Neural cell (in vitro differentiated cells): ENCODE results near the gene VAMP5. TPM values are rescaled to one million over a fixed set of nuclear protein-coding genes. Genes with fewer than 3 reads are reported as not detected.
"Not testable (repeated sequence)": the region's sequence is repeated elsewhere in the genome, so short reads cannot be mapped to it uniquely, and the experiment has no call there.

Experiments
- H2AFZ ChIP-seq: fragments of 200-600, 300-800 bp; sonication (generic), shearing (Covaris generic); 2 replicates; pipeline ENCODE4 v1.6.0; 2014; ENCODE audit warnings: low read depth, mild to moderate bottlenecking, antibody characterized with exemption, low read length, moderate library complexity
- H3F3A ChIP-seq: fragments of 200-600 bp; shearing (Covaris generic); 2 replicates; pipeline ENCODE4 v1.6.1; 2016; ENCODE audit warnings: mild to moderate bottlenecking, moderate library complexity, mixed read lengths, antibody characterized with exemption, low read length; ENCODE audit not compliant: insufficient read depth, poor library complexity, severe bottlenecking
- H3K27ac ChIP-seq: fragments of 200-600, 300-800 bp; sonication (generic), shearing (Covaris generic); 2 replicates; pipeline ENCODE4 v1.5.1; 2014; ENCODE audit warnings: mild to moderate bottlenecking, low read length, moderate library complexity
- H3K27me3 ChIP-seq: fragments of 300-800, 200-600 bp; sonication (generic), shearing (Covaris generic); 2 replicates; pipeline ENCODE4 v1.6.0; 2014; ENCODE audit warnings: mild to moderate bottlenecking, low read depth, low read length, moderate library complexity; ENCODE audit not compliant: insufficient read depth
- H3K36me3 ChIP-seq: fragments of 300-800, 200-600 bp; sonication (generic), shearing (Covaris generic); 2 replicates; pipeline ENCODE4 v1.5.1; 2014; ENCODE audit warnings: mild to moderate bottlenecking, antibody characterized with exemption, low read length, moderate library complexity; ENCODE audit not compliant: insufficient read depth
- H3K4me2 ChIP-seq: fragments of 300-800, 200-600 bp; sonication (generic), shearing (Covaris generic); 2 replicates; pipeline ENCODE4 v1.6.0; 2014; ENCODE audit warnings: mild to moderate bottlenecking, low read length
- H3K4me3 ChIP-seq: fragments of 300-800, 200-600 bp; sonication (generic), shearing (Covaris generic); 2 replicates; pipeline ENCODE4 v1.5.1; 2014; ENCODE audit warnings: mild to moderate bottlenecking, low read length, moderate library complexity
- H3K79me2 ChIP-seq: fragments of 200-600 bp; shearing (Covaris generic); replicated peaks from 2 replicates; pipeline ENCODE4 v1.6.0; 2014; ENCODE audit warnings: mild to moderate bottlenecking, low read length, moderate library complexity; ENCODE audit not compliant: insufficient read depth
- H3K9ac ChIP-seq: fragments of 300-800, 200-600 bp; sonication (generic), shearing (Covaris generic); 2 replicates; pipeline ENCODE4 v1.6.1; 2016; ENCODE audit warnings: mild to moderate bottlenecking, low read length, mixed read lengths
- H3K9me2 ChIP-seq: fragments of 200-600 bp; shearing (Covaris generic); 2 replicates; pipeline ENCODE4 v1.6.1; 2016; ENCODE audit warnings: mild to moderate bottlenecking, low read length, mixed read lengths; ENCODE audit not compliant: insufficient read depth
- H3K9me3 ChIP-seq: fragments of 200-600, 300-800 bp; sonication (generic), shearing (Covaris generic); 2 replicates; pipeline ENCODE4 v1.6.1; 2016; ENCODE audit warnings: mild to moderate bottlenecking, mixed run types, low read length, moderate library complexity, mixed read lengths
- H4K20me1 ChIP-seq: fragments of 200-600 bp; shearing (Covaris generic); 2 replicates; pipeline ENCODE4 v1.6.1; 2016; ENCODE audit warnings: mild to moderate bottlenecking, mixed run types; ENCODE audit not compliant: insufficient read depth
- EP300 ChIP-seq: fragments of 450-650 bp; conservative IDR thresholded peaks from 2 replicates; pipeline ENCODE4 v1.6.1; 2014; ENCODE audit warnings: antibody characterized with exemption, mild to moderate bottlenecking, moderate library complexity; ENCODE audit not compliant: poor library complexity, severe bottlenecking
- EZH2 ChIP-seq: fragments of 200-600, 300-800 bp; shearing (Covaris generic), sonication (generic); IDR thresholded peaks from 2 replicates; pipeline ENCODE4 v1.6.1; 2014; ENCODE audit warnings: antibody characterized with exemption, low read length, borderline replicate concordance, mild to moderate bottlenecking; ENCODE audit not compliant: insufficient read depth, poor library complexity, severe bottlenecking
- MXI1 ChIP-seq: fragments of 450-650 bp; conservative IDR thresholded peaks from 2 replicates; pipeline ENCODE4 v1.6.1; 2014; ENCODE audit warnings: antibody characterized with exemption, mild to moderate bottlenecking; ENCODE audit not compliant: poor library complexity, severe bottlenecking
- POLR2AphosphoS5 ChIP-seq: IDR thresholded peaks from 2 replicates; pipeline ENCODE4 v1.6.1; 2012
- RAD21 ChIP-seq: fragments of 450-650 bp; conservative IDR thresholded peaks from 2 replicates; pipeline ENCODE4 v1.6.1; 2014; ENCODE audit warnings: antibody characterized with exemption, mild to moderate bottlenecking, moderate library complexity
- SMC3 ChIP-seq: fragments of 450-650 bp; conservative IDR thresholded peaks from 2 replicates; pipeline ENCODE4 v1.6.1; 2014; ENCODE audit warnings: antibody characterized with exemption, mild to moderate bottlenecking, moderate library complexity; ENCODE audit not compliant: poor library complexity
- TAF1 ChIP-seq: IDR thresholded peaks from 2 replicates; pipeline ENCODE4 v1.6.1; 2012; ENCODE audit warnings: low read depth
- polyA plus RNA-seq: library from polyadenylated mRNA; depleted of rRNA; stranded (reverse); fragments of >200 nt; gene quantifications from 2 replicates; pipeline ENCODE4 v1.2.3, GENCODE V29; 2014
- TF ChIP-seq, protein P1 (sequence below): fragments of 450-650 bp; IDR thresholded peaks from 2 replicates; pipeline ENCODE4 v1.5.1; 2014; ENCODE audit warnings: antibody characterized with exemption, mild to moderate bottlenecking, moderate library complexity; ENCODE audit not compliant: poor library complexity, severe bottlenecking
- TF ChIP-seq, protein P2 (sequence below): IDR thresholded peaks from 2 replicates; pipeline ENCODE4 v1.6.1; 2012; ENCODE audit warnings: borderline replicate concordance

Gene VAMP5
- polyA plus RNA-seq, 1 donor from 2014 or later = not detected

DNA sequence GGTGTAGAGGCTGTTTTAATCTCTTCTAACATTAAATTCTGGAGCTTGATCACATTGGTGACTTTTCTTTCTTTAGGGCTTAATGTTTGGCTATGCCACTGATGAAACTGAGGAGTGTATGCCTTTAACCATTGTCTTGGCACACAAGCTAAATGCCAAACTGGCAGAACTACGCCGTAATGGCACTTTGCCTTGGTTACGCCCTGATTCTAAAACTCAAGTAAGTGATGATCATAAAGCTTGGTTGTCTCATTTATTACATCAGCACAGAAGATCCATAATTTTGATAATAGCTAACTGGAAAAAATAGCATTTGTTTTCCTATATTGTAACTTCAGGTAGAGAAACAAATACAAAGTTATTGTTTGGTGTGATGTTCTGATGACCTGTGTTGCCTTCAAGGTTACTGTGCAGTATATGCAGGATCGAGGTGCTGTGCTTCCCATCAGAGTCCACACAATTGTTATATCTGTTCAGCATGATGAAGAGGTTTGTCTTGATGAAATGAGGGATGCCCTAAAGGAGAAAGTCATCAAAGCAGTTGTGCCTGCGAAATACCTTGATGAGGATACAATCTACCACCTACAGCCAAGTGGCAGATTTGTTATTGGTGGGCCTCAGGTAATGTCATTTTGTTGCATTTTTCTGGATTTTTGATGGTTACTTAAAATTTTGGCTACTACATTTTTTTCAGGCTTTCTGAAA lies 42.3 kb upstream of the VAMP5 start:
- peak overlapping the region; percentile 91 for H3K4me3 ChIP-seq
- peaks cover 39% of the 10 kb centered on the region for H3K79me2 ChIP-seq
- H3K9me2 ChIP-seq = no peaks in the 10 kb centered on the region
- TF ChIP-seq MXI1 (no peak), EZH2 (no peak), EP300 (no peak), TAF1 (no peak), POLR2AphosphoS5 (no peak), SMC3 (no peak), RAD21 (no peak)
- TF ChIP-seq, protein P1, sequence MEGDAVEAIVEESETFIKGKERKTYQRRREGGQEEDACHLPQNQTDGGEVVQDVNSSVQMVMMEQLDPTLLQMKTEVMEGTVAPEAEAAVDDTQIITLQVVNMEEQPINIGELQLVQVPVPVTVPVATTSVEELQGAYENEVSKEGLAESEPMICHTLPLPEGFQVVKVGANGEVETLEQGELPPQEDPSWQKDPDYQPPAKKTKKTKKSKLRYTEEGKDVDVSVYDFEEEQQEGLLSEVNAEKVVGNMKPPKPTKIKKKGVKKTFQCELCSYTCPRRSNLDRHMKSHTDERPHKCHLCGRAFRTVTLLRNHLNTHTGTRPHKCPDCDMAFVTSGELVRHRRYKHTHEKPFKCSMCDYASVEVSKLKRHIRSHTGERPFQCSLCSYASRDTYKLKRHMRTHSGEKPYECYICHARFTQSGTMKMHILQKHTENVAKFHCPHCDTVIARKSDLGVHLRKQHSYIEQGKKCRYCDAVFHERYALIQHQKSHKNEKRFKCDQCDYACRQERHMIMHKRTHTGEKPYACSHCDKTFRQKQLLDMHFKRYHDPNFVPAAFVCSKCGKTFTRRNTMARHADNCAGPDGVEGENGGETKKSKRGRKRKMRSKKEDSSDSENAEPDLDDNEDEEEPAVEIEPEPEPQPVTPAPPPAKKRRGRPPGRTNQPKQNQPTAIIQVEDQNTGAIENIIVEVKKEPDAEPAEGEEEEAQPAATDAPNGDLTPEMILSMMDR = no peak
- TF ChIP-seq, protein P2, sequence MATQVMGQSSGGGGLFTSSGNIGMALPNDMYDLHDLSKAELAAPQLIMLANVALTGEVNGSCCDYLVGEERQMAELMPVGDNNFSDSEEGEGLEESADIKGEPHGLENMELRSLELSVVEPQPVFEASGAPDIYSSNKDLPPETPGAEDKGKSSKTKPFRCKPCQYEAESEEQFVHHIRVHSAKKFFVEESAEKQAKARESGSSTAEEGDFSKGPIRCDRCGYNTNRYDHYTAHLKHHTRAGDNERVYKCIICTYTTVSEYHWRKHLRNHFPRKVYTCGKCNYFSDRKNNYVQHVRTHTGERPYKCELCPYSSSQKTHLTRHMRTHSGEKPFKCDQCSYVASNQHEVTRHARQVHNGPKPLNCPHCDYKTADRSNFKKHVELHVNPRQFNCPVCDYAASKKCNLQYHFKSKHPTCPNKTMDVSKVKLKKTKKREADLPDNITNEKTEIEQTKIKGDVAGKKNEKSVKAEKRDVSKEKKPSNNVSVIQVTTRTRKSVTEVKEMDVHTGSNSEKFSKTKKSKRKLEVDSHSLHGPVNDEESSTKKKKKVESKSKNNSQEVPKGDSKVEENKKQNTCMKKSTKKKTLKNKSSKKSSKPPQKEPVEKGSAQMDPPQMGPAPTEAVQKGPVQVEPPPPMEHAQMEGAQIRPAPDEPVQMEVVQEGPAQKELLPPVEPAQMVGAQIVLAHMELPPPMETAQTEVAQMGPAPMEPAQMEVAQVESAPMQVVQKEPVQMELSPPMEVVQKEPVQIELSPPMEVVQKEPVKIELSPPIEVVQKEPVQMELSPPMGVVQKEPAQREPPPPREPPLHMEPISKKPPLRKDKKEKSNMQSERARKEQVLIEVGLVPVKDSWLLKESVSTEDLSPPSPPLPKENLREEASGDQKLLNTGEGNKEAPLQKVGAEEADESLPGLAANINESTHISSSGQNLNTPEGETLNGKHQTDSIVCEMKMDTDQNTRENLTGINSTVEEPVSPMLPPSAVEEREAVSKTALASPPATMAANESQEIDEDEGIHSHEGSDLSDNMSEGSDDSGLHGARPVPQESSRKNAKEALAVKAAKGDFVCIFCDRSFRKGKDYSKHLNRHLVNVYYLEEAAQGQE = no peak
- no peak overlapping the region for H3K27ac ChIP-seq
- peaks cover 23% of the 10 kb centered on the region for H4K20me1 ChIP-seq
- H2AFZ ChIP-seq = no peak overlapping the region
- H3K9ac ChIP-seq = no peak overlapping the region
- peak overlapping the region; percentile 85 for H3K4me2 ChIP-seq
- no peaks in the 10 kb centered on the region for H3K9me3 ChIP-seq
- H3K36me3 ChIP-seq = peaks cover 20% of the 10 kb centered on the region
- peaks cover 6% of the 10 kb centered on the region for H3F3A ChIP-seq
- no peaks in the 10 kb centered on the region for H3K27me3 ChIP-seq

DNA sequence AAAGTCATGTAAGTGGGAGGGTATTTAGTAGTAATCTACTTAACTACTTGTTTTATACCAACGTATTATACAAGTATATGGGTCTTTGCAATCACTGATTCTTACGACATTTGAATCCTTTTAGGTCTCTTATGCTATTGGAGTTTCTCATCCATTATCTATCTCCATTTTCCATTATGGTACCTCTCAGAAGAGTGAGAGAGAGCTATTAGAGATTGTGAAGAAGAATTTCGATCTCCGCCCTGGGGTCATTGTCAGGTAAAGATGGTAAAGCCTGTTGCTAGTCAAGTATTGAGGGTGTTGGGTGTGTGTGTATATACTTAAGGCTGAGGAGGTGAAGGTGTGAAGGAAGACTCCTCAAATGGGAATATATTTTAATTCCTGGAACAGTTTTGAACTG lies 41.5 kb upstream of the VAMP5 start:
- Histone ChIP-seq H3F3A (peaks cover 5% of the 10 kb centered on the region), H3K4me3 (peak overlapping the region; percentile 91), H2AFZ (no peak overlapping the region), H3K4me2 (peak overlapping the region; percentile 31), H3K9ac (no peak overlapping the region), H3K9me2 (no peaks in the 10 kb centered on the region), H3K9me3 (no peaks in the 10 kb centered on the region), H3K27me3 (no peaks in the 10 kb centered on the region), H3K79me2 (peaks cover 39% of the 10 kb centered on the region), H3K27ac (no peak overlapping the region), H3K36me3 (peaks cover 20% of the 10 kb centered on the region), H4K20me1 (peaks cover 23% of the 10 kb centered on the region)
- TF ChIP-seq, protein P1 = no peak
- TF ChIP-seq MXI1 (no peak), EZH2 (no peak), POLR2AphosphoS5 (no peak), SMC3 (no peak), TAF1 (no peak), RAD21 (no peak), EP300 (no peak)
- TF ChIP-seq, protein P2 = no peak

DNA sequence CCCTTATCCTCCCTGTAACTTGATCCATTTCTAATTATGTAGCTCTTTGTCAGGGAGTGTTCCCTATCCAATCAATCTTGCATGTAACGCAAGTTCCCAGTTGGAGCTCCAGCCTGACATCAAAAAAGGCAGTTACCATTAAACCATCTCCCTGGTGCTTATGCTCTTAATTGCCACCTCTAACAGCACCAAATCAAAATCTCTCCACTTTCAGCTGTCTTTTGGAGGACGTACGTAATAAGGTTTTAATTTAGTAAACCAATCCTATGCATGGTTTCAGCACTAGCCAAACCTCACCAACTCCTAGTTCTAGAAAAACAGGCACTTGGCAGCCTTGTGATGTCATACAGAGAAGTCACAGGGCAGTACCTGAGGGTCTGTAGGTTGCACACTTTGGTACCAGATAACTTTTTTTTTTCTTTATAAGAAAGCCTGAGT lies 40.0 kb upstream of the VAMP5 start:
- not testable (repeated sequence) for H3F3A ChIP-seq, H3K4me2 ChIP-seq, H3K9me3 ChIP-seq, H2AFZ ChIP-seq, H3K27ac ChIP-seq, H3K4me3 ChIP-seq, H3K9me2 ChIP-seq, H3K27me3 ChIP-seq, H3K9ac ChIP-seq
- Histone ChIP-seq H3K36me3 (peaks cover 20% of the 10 kb centered on the region), H4K20me1 (peaks cover 23% of the 10 kb centered on the region), H3K79me2 (peaks cover 39% of the 10 kb centered on the region)
